ENCODE measurements around the gene ST7L.

DNA sequence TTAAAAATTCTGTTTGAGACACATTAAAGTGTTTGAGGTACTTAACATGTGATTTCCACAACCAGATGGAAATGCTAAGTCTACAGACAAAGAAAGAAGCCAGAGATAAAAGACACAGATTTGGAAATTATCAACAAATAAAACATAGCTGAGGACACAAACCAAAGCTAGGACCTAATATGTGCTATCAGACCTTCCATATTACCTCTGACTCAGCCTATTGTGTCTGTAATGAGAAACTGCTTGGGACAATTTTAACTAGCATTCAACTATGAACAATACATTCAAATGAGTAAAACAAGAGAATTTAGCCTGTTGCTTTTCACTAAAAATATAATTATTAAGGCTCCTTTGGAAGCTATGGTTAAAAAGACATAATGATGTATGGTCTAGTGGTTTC is 55.6 kb downstream of the ST7L start:
- TF ChIP-seq IRF2 (CRISPR knock-in tag; IDR thresholded peaks at IDR 0.05; ENCODE audit: borderline replicate concordance, low read depth) (no peak), CBFB (CRISPR knock-in tag; IDR thresholded peaks at IDR 0.05; ENCODE audit: low read depth) (no peak), TEAD1 (CRISPR knock-in tag; IDR thresholded peaks at IDR 0.05) (no peak), KAT7 (CRISPR knock-in tag; IDR thresholded peaks at IDR 0.05; ENCODE audit: borderline replicate concordance) (no peak), ESRRA (CRISPR knock-in tag; IDR thresholded peaks at IDR 0.05; ENCODE audit: borderline replicate concordance) (no peak), NR2C2 (CRISPR knock-in tag; IDR thresholded peaks at IDR 0.05) (no peak), RELA (CRISPR knock-in tag; IDR thresholded peaks at IDR 0.05; ENCODE audit: borderline replicate concordance) (no peak), TP53 (CRISPR knock-in tag; IDR thresholded peaks at IDR 0.05) (no peak)
- TF ChIP-seq, protein P1, sequence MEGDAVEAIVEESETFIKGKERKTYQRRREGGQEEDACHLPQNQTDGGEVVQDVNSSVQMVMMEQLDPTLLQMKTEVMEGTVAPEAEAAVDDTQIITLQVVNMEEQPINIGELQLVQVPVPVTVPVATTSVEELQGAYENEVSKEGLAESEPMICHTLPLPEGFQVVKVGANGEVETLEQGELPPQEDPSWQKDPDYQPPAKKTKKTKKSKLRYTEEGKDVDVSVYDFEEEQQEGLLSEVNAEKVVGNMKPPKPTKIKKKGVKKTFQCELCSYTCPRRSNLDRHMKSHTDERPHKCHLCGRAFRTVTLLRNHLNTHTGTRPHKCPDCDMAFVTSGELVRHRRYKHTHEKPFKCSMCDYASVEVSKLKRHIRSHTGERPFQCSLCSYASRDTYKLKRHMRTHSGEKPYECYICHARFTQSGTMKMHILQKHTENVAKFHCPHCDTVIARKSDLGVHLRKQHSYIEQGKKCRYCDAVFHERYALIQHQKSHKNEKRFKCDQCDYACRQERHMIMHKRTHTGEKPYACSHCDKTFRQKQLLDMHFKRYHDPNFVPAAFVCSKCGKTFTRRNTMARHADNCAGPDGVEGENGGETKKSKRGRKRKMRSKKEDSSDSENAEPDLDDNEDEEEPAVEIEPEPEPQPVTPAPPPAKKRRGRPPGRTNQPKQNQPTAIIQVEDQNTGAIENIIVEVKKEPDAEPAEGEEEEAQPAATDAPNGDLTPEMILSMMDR (IDR thresholded peaks at IDR 0.05): no peak
- TF ChIP-seq, protein P2, sequence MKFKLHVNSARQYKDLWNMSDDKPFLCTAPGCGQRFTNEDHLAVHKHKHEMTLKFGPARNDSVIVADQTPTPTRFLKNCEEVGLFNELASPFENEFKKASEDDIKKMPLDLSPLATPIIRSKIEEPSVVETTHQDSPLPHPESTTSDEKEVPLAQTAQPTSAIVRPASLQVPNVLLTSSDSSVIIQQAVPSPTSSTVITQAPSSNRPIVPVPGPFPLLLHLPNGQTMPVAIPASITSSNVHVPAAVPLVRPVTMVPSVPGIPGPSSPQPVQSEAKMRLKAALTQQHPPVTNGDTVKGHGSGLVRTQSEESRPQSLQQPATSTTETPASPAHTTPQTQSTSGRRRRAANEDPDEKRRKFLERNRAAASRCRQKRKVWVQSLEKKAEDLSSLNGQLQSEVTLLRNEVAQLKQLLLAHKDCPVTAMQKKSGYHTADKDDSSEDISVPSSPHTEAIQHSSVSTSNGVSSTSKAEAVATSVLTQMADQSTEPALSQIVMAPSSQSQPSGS (CRISPR knock-in tag; IDR thresholded peaks at IDR 0.05; ENCODE audit: borderline replicate concordance, low read depth): no peak
- TF ChIP-seq, protein P3, sequence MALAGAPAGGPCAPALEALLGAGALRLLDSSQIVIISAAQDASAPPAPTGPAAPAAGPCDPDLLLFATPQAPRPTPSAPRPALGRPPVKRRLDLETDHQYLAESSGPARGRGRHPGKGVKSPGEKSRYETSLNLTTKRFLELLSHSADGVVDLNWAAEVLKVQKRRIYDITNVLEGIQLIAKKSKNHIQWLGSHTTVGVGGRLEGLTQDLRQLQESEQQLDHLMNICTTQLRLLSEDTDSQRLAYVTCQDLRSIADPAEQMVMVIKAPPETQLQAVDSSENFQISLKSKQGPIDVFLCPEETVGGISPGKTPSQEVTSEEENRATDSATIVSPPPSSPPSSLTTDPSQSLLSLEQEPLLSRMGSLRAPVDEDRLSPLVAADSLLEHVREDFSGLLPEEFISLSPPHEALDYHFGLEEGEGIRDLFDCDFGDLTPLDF (CRISPR knock-in tag; IDR thresholded peaks at IDR 0.05): no peak
- TF ChIP-seq, protein P4, sequence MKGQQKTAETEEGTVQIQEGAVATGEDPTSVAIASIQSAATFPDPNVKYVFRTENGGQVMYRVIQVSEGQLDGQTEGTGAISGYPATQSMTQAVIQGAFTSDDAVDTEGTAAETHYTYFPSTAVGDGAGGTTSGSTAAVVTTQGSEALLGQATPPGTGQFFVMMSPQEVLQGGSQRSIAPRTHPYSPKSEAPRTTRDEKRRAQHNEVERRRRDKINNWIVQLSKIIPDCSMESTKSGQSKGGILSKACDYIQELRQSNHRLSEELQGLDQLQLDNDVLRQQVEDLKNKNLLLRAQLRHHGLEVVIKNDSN (CRISPR knock-in tag; IDR thresholded peaks at IDR 0.05): no peak
- TF ChIP-seq, protein P5, sequence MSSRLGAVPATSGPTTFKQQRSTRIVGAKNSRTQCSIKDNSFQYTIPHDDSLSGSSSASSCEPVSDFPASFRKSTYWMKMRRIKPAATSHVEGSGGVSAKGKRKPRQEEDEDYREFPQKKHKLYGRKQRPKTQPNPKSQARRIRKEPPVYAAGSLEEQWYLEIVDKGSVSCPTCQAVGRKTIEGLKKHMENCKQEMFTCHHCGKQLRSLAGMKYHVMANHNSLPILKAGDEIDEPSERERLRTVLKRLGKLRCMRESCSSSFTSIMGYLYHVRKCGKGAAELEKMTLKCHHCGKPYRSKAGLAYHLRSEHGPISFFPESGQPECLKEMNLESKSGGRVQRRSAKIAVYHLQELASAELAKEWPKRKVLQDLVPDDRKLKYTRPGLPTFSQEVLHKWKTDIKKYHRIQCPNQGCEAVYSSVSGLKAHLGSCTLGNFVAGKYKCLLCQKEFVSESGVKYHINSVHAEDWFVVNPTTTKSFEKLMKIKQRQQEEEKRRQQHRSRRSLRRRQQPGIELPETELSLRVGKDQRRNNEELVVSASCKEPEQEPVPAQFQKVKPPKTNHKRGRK (CRISPR knock-in tag; IDR thresholded peaks at IDR 0.05; ENCODE audit: borderline replicate concordance): no peak
- TF ChIP-seq, protein P6, sequence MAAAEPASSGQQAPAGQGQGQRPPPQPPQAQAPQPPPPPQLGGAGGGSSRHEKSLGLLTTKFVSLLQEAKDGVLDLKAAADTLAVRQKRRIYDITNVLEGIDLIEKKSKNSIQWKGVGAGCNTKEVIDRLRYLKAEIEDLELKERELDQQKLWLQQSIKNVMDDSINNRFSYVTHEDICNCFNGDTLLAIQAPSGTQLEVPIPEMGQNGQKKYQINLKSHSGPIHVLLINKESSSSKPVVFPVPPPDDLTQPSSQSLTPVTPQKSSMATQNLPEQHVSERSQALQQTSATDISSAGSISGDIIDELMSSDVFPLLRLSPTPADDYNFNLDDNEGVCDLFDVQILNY (CRISPR knock-in tag; IDR thresholded peaks at IDR 0.05): no peak

Data from WTC11 (cell line).